ENCODE measurements around the gene TIMM17A.

- TF ChIP-seq, protein P1, sequence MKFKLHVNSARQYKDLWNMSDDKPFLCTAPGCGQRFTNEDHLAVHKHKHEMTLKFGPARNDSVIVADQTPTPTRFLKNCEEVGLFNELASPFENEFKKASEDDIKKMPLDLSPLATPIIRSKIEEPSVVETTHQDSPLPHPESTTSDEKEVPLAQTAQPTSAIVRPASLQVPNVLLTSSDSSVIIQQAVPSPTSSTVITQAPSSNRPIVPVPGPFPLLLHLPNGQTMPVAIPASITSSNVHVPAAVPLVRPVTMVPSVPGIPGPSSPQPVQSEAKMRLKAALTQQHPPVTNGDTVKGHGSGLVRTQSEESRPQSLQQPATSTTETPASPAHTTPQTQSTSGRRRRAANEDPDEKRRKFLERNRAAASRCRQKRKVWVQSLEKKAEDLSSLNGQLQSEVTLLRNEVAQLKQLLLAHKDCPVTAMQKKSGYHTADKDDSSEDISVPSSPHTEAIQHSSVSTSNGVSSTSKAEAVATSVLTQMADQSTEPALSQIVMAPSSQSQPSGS (CRISPR knock-in tag; IDR thresholded peaks at IDR 0.05; ENCODE audit: borderline replicate concordance, low read depth), result no peak
- TF ChIP-seq ZNF121 (CRISPR knock-in tag; IDR thresholded peaks at IDR 0.05), result no peak
- TF ChIP-seq PRRX2 (CRISPR knock-in tag; IDR thresholded peaks at IDR 0.05), result no peak
- no peak for TF ChIP-seq CBFB (CRISPR knock-in tag; IDR thresholded peaks at IDR 0.05; ENCODE audit: low read depth)
- TF ChIP-seq CTCF (IDR thresholded peaks at IDR 0.05), result no peak
- TF ChIP-seq RELA (CRISPR knock-in tag; IDR thresholded peaks at IDR 0.05; ENCODE audit: borderline replicate concordance), result no peak
- TF ChIP-seq KAT7 (CRISPR knock-in tag; IDR thresholded peaks at IDR 0.05; ENCODE audit: borderline replicate concordance), result no peak
- no peak for TF ChIP-seq ZNF232 (CRISPR knock-in tag; IDR thresholded peaks at IDR 0.05)
- no peak for TF ChIP-seq SP1 (CRISPR knock-in tag; conservative IDR thresholded peaks at IDR 0.05)
Observed at GRCh38 chr1:201947697-201948008, 7.7 kb upstream of the TIMM17A start.
